IPS-11a (cell line): ENCODE results near the gene PALD1.
"Not testable (repeated sequence)": the region's sequence is repeated elsewhere in the genome, so short reads cannot be mapped to it uniquely, and the experiment has no call there.

ENCODE experiments used
- H3K4me3 ChIP-seq: one replicate; pipeline ENCODE4 v1.5.1; 2013; ENCODE audit warnings: low read depth, low read length, control low read depth

Gene PALD1

DNA sequence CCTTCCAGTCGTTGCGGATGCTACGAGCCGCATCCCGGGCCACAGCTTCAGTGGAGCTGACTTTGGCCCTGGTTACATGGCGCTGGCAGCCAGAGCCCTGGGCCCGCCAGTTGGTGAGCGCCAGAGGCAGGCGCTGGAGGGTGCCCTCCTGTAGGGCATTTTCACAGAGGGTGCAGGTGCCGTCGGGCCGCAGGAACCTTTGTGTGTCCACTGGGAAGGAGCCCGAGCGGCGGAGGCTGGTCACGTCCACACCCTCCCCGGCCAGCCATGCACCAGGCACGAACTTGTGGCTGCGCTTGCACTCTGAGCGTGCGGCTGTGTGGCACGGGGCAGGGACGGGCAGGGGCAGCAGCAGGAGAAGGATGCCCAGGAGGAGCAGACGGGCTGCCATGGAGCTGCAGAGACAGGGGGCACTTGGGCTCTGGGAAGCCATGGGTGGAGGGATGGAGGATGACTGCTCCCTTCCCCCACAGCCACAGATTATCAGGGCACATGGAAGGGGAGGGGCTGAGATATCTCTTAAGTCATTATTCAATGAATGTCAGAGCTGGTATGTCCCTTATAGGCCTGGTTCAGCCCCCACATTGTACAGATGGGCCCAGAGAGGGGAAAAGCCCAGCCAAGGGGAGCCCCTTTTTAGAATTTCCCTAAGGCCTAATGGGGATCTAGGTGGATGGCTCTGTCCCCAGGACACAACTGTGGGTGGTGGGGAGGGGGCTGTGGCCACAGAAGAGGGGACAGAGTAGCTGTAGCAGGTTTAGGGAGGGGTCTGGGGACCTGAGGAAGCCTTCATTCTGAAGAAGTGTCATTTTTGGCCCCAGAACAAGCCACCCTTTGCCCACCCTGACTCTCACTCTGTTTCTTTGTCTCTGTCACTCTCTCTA lies 122.2 kb downstream of the PALD1 start:
- H3K4me3 ChIP-seq: no peak overlapping the region

DNA sequence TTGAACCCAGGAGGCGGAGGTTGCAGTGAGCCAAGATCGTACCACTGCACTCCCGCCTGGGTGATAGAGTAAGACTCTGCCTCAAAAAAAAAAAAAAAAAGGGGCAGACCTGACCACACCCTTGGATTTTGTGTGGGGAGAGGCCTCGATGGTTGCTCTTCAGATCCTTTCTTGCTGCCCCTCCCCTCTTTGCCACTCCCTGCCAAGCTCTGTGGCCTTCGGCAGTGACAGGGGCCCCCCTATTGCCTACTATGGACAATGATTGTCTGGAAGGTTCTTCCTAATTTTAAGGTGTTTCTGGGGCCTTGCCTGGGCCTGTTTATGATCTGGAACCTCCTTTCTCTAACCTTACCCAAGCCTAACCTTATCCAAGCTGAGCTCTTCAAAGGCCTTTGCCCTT lies 123.2 kb downstream of the PALD1 start:
- H3K4me3 ChIP-seq: no peak overlapping the region

DNA sequence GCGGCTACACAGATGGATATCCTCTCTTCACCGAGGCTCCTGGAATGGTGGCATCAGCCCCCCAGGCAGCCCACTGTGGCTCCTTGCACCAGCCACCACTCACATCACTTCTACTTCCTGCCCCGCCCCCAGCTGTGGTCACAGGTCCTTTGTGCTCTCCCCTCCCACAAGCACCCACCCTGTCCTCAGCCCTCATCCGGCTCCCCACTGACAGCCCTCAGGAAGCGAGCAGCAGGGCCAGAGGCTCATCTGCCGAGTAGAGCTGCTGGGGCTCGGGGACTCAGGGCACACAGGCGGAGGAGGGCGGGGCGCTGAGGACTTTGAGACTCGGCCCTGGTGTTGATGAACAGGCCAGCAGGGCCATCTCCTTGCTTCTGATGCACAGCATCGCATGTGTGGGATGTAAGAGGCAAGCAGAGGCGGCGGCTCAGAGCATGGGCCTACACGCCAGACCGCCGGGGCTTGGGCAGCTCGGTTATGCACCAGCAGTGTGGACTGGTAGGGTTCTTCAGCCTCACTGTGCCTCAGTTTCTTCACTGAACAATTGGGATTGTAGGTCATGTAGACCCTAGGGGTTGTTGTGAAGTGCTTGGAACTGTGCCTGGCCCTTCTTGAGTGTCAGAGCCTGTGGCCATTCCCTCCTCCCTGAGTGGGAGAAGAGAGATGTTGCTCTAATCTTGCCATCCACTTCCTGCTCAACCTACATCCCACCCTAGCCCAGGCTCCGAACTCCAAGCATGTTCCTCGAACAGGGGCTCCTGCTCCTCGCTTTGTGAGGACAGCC lies 124.3 kb downstream of the PALD1 start, which contains the start of gene PRF1:
Gene PRF1, minus strand, starts transcription at position 77 of the 784 bp plus-strand sequence. CDS start 1,839 bp downstream, outside the sequence.
- H3K4me3 ChIP-seq: no peak within 1 kb of the TSS

DNA sequence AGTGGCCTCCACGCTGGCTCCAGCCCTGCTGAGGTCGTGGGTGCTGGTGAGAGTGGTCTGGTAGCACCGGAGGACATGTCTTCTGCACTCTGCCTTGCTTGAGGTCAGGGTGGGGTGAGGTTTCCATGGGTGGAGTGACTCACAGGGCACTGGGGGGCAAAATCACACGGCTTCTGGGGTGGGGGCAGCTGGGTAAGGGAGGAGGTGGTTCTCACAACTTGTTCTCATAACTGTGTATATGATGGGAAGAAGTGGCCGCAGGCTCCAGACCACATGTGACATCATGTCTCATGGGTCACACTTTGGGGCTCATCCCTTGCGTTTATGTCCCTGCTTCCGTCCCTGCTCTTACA lies 124.9 kb downstream of the PALD1 start:
- H3K4me3 ChIP-seq: no peak overlapping the region

DNA sequence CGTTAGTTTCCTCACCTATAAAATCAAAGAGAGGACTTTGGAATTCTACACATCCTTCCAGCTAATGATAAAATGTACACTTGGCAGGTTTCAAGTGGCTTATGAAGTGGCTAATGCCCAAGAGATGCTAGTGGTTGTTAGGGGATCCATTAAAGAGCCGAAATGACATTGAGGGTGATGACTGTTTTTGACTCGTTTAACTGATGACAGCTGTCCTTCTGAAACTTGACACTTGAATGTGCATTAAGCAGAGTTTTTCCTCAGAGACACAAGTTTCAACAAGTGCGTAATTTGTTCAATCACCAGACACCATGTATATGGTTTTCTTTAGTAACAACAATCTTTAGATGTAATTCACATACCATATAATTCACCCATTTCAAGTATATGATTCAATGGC lies 125.5 kb downstream of the PALD1 start:
- no peak overlapping the region for H3K4me3 ChIP-seq

DNA sequence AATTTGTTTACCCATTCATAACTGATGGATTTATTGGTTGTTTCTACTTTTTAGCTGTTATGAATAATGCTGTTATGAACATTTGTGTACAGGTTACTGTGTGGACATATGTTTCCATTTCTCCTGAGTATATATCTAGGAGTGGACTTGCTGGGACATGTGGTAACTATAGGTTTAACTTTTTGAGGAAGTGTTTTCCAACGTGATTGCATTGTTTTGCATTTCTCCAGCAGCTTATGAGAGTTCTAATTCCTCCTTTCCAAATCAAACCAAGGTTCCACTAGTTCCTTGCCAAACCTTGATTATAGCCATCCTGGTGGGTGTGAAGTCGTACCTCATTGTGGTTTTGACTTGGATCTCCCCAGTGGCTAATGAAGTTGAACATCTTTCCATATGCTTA lies 126.6 kb downstream of the PALD1 start:
- H3K4me3 ChIP-seq: no peak overlapping the region

DNA sequence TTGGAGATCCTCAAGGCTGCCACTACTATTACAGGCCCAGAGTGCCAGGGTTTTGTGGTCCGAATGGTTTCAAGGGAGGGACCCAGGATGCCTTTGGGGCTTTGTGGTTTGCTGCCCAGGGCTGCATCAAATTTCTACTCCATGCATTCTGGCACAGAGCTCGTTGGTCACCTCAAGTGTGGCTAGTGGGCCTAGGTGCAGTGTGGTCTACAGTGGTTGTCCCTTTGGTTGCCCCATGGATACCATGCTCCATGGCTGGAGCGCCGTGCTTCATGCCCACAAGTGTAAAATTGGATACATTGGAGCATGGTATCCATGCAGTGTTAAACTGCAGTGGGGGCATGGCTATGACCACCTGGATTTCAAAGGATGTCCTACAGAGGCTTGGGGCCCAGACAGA lies 129.4 kb downstream of the PALD1 start:
- no peak overlapping the region for H3K4me3 ChIP-seq

DNA sequence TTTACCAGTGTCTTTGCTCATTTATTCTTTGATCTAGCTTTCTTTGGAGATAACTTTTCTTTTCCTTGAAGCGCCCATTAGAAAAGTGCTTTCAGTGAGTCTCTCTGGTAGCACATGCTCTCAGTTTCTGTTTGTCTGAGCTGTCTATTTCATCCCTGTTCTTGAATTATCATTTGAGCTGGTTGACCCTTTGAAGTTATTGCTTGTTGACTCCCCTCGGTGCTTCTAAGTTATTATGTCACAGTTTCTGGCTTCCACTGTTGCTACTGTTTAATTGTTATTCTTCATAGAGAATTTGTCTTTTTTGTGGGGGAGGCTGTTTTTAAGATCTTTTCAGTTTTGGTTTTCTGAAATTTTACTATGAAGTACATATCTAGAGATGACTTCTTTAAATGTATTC lies 135.4 kb downstream of the PALD1 start:
- no peak overlapping the region for H3K4me3 ChIP-seq

DNA sequence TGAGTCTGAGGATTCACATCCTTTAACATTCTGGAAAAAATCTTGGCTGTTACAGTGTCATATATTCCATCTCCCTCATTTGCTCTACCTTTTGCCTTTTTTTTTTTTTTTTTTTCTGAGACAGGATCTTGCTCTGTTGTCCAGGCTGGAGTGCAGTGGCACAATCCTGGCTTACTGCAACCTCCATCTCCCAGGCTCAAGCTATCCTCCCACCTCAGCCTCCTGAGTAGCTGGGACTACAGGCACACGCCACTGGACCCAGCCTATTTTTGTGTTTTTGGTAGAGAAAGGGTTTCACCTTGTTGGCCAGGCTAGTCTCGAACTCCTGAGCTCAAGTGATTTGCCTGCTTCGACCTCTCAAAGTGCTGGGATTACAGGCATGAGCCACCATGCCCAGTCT lies 135.8 kb downstream of the PALD1 start:
- not testable (repeated sequence) for H3K4me3 ChIP-seq

DNA sequence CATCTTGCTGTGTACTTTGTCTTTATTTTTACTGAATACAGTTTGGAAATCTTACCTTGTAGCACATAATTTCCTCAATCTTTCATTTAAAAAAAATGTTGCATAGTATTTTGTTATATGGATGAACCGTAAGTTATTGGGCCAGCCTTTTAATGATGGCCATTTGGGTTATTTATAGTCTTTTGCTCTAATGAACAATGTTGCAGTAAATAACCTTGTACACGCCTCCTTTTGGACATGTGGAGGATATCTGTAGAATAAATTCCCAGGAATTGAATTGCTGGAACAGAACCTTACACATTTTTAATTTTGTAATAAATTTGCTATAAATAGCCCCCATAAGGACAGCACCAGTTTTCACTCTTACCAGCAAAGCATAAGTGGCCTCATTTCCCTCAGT lies 136.6 kb downstream of the PALD1 start:
- H3K4me3 ChIP-seq: no peak overlapping the region

DNA sequence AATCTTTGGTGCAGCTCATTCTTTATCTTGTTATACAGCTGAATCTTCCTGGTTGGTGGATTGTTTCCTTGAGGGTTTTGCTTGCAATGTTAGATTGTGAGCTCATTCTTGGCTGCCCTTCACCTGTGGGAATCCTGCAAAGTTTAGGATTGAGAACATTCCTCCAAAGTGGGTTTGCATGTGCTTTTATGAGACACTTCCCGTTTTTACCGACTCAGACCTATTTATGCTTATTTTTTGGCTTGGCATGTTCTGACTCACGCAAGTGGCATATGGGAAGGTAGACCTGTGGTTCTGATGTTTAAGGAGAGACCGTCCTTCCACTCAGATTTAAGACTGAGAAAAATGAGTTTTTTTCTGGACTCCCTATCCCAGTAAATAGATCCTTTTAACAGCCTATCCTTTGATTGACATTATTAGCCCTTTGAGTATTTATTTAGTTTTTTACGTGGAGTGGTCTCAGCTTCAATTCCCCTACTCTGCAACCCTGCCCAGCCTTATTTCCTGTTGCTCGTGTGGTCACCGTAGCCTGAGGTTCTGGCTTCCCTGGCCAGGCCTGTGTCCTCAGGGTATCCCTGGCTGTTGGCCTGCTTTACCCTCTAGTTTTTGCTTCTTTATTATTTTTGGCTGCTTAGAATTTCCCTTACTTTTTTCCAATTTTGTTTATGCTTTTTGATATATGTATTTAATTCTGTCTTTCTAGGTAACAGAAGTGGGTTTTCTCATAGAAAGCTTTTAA lies 137.4 kb downstream of the PALD1 start:
- H3K4me3 ChIP-seq: no peak overlapping the region

DNA sequence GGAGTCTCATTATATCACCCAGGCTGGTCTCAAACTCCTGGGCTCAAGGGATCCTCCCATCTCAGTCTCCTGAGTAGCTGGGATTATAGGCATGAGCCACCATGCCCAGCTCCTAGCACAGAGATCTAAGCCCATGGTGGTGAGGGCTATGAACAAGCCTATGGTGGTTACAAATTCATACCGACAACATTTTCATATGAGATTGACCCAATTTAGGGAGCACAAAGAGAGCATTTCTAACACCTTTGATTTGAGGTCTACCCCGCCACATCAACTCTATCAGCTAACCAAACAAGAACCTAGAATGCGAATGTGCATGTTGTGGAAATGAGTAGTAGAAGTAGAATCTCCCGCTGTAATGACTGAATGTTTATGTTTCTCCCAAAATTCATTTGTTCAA lies 138.2 kb downstream of the PALD1 start:
- H3K4me3 ChIP-seq: no peak overlapping the region
